ENCODE results near the gene HAAO. TPM values are rescaled to one million over a fixed set of nuclear protein-coding genes. Genes with fewer than 3 reads are reported as not detected.

HAAO gene
- total RNA-seq, 4 donors from 2014 or later = 1.9 to 29.4 (median 4.0) TPM; not detected in 1

DNA sequence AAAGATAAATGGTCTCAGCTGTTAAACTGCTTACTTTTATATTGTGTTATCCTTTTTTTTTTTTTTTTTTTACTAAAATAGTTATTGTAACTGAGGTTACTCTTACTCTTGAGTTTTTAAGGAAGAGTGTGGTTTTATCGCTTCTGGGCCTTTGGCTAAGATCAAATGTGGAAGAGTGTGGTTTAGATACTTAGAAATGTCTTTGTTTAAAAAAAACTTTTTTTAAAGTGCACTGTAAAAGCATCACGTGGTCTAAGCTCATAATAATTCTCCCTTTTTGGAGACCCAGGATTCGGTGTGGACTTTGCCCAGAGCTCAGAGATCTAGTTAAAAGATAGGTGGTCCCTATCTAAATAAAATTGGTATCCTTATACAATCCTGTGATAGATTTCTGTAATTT, 16.6 kb downstream of the HAAO start:
- Histone ChIP-seq H3K27me3 (no peaks in the 10 kb centered on the region), H3K9me3 (peaks cover 0 to 8% of the 10 kb centered on the region in 2 donors), H3K36me3 (no peaks in the 10 kb centered on the region), H3K4me1 (no peaks in the 10 kb centered on the region), H3K4me3 (no peak overlapping the region), H3K27ac (peak overlapping the region in 1 of 4 donors; percentile 3)
- intact Hi-C loops (cut with DNase I; ENCODE audit: low total_unique reads) (no loop called here), in situ Hi-C loops (cut with MboI; ENCODE audit: low pct_ligation_motif_present in 1 of 4, low pct_unique_long_range_greater_than_20kb in 1 of 4, low sequenced_read_pairs in 3 of 4) (no loop called here)
- 55 to 75% methylated on average over 3 of the region's 3 CpGs for WGBS, 2 donors (ENCODE audit: low coverage in 1 of 2)
- no peak for TF ChIP-seq POLR2A (IDR thresholded peaks at IDR 0.05)
- TF ChIP-seq EP300 (IDR thresholded peaks at IDR 0.05; ENCODE audit: low read depth) = no peak
- TF ChIP-seq POLR2AphosphoS5 (IDR thresholded peaks at IDR 0.05) = no peak
- TF ChIP-seq, protein P1, sequence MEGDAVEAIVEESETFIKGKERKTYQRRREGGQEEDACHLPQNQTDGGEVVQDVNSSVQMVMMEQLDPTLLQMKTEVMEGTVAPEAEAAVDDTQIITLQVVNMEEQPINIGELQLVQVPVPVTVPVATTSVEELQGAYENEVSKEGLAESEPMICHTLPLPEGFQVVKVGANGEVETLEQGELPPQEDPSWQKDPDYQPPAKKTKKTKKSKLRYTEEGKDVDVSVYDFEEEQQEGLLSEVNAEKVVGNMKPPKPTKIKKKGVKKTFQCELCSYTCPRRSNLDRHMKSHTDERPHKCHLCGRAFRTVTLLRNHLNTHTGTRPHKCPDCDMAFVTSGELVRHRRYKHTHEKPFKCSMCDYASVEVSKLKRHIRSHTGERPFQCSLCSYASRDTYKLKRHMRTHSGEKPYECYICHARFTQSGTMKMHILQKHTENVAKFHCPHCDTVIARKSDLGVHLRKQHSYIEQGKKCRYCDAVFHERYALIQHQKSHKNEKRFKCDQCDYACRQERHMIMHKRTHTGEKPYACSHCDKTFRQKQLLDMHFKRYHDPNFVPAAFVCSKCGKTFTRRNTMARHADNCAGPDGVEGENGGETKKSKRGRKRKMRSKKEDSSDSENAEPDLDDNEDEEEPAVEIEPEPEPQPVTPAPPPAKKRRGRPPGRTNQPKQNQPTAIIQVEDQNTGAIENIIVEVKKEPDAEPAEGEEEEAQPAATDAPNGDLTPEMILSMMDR (IDR thresholded peaks at IDR 0.05) = no peak
- no peak for DNase-seq

DNA sequence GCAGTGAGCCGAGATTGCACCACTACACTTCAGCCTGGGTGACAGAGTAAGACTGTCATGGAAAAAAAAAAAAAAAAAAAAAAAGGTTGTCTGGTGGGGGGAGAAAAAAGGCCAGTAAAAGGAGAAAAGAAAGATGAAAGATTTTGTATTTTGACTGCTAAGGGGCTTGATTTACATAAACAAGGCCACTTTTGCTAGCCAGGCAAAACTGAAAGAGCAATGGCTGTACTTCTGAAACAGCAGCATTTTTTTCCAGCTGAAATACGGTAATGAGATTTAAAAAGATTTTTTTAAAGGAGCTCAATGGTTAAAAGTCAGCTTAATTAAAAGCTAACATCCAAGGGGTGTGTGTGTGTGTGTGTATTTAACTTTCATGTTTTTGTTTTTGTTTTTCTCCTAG, 17.2 kb downstream of the HAAO start:
- Histone ChIP-seq H3K9me3 (peaks cover 0 to 8% of the 10 kb centered on the region in 2 donors), H3K27me3 (no peaks in the 10 kb centered on the region), H3K4me1 (no peaks in the 10 kb centered on the region), H3K36me3 (no peaks in the 10 kb centered on the region), H3K27ac (no peak overlapping the region), H3K4me3 (no peak overlapping the region)
- intact Hi-C loops (cut with DNase I; ENCODE audit: low total_unique reads) (no loop called here), in situ Hi-C loops (cut with MboI; ENCODE audit: low pct_ligation_motif_present in 1 of 4, low pct_unique_long_range_greater_than_20kb in 1 of 4, low sequenced_read_pairs in 3 of 4) (no loop called here)
- TF ChIP-seq EP300 (IDR thresholded peaks at IDR 0.05; ENCODE audit: low read depth) (no peak), POLR2A (IDR thresholded peaks at IDR 0.05) (no peak), POLR2AphosphoS5 (IDR thresholded peaks at IDR 0.05) (no peak)
- TF ChIP-seq, protein P1 (IDR thresholded peaks at IDR 0.05) = no peak
- WGBS, 2 donors (ENCODE audit: low coverage in 1 of 2) = 68 to 73% methylated on average over 2 of the region's 2 CpGs
- DNase-seq = no peak

DNA sequence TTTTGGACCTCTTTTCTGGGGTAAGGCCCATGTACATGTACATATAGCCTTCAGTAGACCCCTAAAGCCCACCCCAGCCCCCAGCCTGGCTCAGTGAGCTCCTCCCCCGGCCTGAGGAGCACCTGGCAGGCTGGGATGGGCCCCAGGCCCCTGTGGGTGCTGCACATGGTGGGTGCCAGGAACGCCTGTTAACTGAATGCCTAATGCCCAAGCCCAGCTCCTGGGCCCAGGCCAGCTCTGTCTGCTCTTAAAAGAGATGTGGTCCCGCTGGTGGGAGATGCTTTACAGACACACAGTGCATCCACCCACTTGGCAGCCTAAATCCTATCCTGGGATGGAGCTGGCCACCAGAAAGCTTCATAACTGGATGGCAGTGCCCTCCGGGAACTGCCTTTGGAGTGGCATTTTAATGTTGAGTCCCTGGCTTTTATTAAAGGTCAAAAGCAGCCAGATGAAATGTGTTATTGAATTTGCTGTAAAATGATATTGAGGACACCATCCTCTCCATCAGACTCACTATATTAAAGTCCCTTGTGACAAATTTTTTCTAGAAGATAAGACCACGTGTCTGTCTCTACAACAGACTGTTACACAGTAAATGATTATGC, 20.7 kb downstream of the HAAO start:
- 57 to 81% methylated on average over 1 to 5 of the region's 5 CpGs for WGBS, 2 donors (ENCODE audit: low coverage in 1 of 2)
- no peaks in the 10 kb centered on the region for H3K4me1 ChIP-seq
- H3K9me3 ChIP-seq = no peaks in the 10 kb centered on the region
- H3K27ac ChIP-seq = no peak overlapping the region
- DNase-seq = no peak
- no peak for TF ChIP-seq POLR2A (IDR thresholded peaks at IDR 0.05)
- no peak for TF ChIP-seq EP300 (IDR thresholded peaks at IDR 0.05; ENCODE audit: low read depth)
- TF ChIP-seq, protein P1 (IDR thresholded peaks at IDR 0.05) = no peak
- H3K36me3 ChIP-seq = no peaks in the 10 kb centered on the region
- H3K27me3 ChIP-seq = no peaks in the 10 kb centered on the region
- in situ Hi-C loops (cut with MboI; ENCODE audit: low pct_ligation_motif_present in 1 of 4, low pct_unique_long_range_greater_than_20kb in 1 of 4, low sequenced_read_pairs in 3 of 4) = no loop called here
- intact Hi-C loops (cut with DNase I; ENCODE audit: low total_unique reads) = no loop called here
- H3K4me3 ChIP-seq = no peak overlapping the region

DNA sequence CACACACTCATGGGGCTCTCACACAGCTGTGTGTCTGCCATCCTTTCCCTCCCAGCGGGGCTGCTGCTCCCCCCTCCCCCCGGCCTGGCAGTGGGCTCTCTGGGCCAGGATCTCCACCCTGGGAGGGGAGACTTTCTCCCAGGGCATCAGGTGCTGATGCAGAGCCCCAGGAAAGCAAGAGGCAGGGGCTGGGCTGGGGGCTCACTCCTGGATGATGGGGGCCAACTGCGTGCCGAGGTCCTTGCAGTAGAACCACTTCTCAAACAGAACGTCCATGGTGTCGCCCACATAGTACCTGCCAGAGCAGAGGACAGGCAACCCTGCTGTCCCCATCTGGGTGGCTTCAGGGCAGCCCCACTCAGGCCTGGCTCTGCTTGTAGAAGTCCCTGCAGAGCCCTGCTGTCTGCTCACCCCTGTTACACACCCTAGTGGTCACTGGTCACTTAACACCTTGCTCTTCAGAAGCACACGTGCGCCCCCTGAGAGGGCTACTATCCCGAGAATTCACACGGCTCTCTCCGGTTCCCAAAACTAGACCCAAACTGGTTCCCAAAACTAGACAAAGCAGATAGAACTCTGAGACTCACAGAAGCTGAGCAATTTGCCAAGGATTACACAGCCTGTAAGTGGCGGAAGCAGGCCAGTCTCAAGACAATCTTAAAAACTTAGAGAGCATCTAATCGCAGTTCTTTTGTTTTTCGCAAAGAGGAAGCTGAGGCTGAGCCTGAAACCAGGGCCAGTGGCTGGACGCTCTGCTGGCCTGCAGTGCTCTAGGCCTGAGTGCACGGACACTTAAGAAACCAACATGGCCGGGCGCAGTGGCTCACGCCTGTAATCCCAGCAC, 21.9 kb downstream of the HAAO start:
- 73 to 93% methylated on average over 3 to 13 of the region's 19 CpGs for WGBS, 2 donors (ENCODE audit: low coverage in 1 of 2)
- DNase-seq = no peak
- Histone ChIP-seq H3K27me3 (no peaks in the 10 kb centered on the region), H3K9me3 (no peaks in the 10 kb centered on the region), H3K36me3 (no peaks in the 10 kb centered on the region), H3K27ac (no peak overlapping the region), H3K4me1 (no peaks in the 10 kb centered on the region), H3K4me3 (no peak overlapping the region)
- in situ Hi-C loops (cut with MboI; ENCODE audit: low pct_ligation_motif_present in 1 of 4, low pct_unique_long_range_greater_than_20kb in 1 of 4, low sequenced_read_pairs in 3 of 4) (no loop called here), intact Hi-C loops (cut with DNase I; ENCODE audit: low total_unique reads) (no loop called here)
- TF ChIP-seq POLR2A (IDR thresholded peaks at IDR 0.05) (no peak), EP300 (IDR thresholded peaks at IDR 0.05; ENCODE audit: low read depth) (no peak)
- TF ChIP-seq, protein P1 (IDR thresholded peaks at IDR 0.05) = peak in 4 of 5 experiments; percentile 15 to 36 (median 17)

Data from transverse colon (tissue), 4 donors.